ENCODE measurements around the gene MMP15. TPM values are rescaled to one million over a fixed set of nuclear protein-coding genes. Genes with fewer than 3 reads are reported as not detected.

The MMP15 gene
- total RNA-seq, 1 donor from 2014 or later: 15.4 TPM

GRCh38 chr16:58027161-58027915 lies 1.8 kb downstream of the MMP15 start:
- FAIRE-seq: no peak

GRCh38 chr16:58027916-58028455 lies 2.4 kb downstream of the MMP15 start:
- peaks cover 7% of the 10 kb centered on the region for H4K20me1 ChIP-seq (ENCODE audit: insufficient read depth, low read length)
- no peaks in the 10 kb centered on the region for H3K9me3 Mint-ChIP-seq (ENCODE audit: unreplicated experiment)
- no peak overlapping the region for H3K4me2 ChIP-seq (ENCODE audit: low read length)
- H3K4me1 Mint-ChIP-seq (ENCODE audit: low read depth, unreplicated experiment): peaks cover 2% of the 10 kb centered on the region
- TF ChIP-seq CTCF (IDR thresholded peaks at IDR 0.05; ENCODE audit: insufficient read depth, low read depth, low read length) (no peak), EZH2 (IDR thresholded peaks at IDR 0.05; ENCODE audit: insufficient read depth, low read length) (no peak)
- H3K9ac ChIP-seq (ENCODE audit: low read length): no peak overlapping the region
- H2AFZ ChIP-seq (ENCODE audit: low read depth, low read length): no peak overlapping the region
- H3K4me3 Mint-ChIP-seq (ENCODE audit: unreplicated experiment): no peak overlapping the region
- H3K4me1 ChIP-seq (ENCODE audit: insufficient read depth, low read length): peaks cover 19% of the 10 kb centered on the region
- no peak overlapping the region for H3K27ac ChIP-seq (ENCODE audit: low read depth, low read length)
- peaks cover 22% of the 10 kb centered on the region for H3K27me3 ChIP-seq (ENCODE audit: insufficient read depth, low read length)
- H3K27ac Mint-ChIP-seq (ENCODE audit: unreplicated experiment): peak overlapping the region; percentile 26
- H3K36me3 ChIP-seq (ENCODE audit: insufficient read depth, low read length): no peaks in the 10 kb centered on the region
- no peaks in the 10 kb centered on the region for H3K9me3 ChIP-seq (ENCODE audit: insufficient read depth, low read depth, low read length)
- no peaks in the 10 kb centered on the region for H3K36me3 Mint-ChIP-seq (ENCODE audit: low read depth, unreplicated experiment)
- FAIRE-seq (no peak), DNase-seq (ENCODE audit: low read depth) (no peak)
- H3K4me3 ChIP-seq (ENCODE audit: insufficient read depth, low read depth, low read length): no peak overlapping the region
- H3K79me2 ChIP-seq (ENCODE audit: insufficient read depth, low read length): no peaks in the 10 kb centered on the region
- peaks cover 9% of the 10 kb centered on the region for H3K27me3 Mint-ChIP-seq (ENCODE audit: low read depth, unreplicated experiment)

More at GRCh38 chr16:58027161-58027915, 1.8 kb downstream of the MMP15 start:
- Mint-ChIP-seq H3K36me3 (ENCODE audit: low read depth, unreplicated experiment) (no peaks in the 10 kb centered on the region), H3K27ac (ENCODE audit: unreplicated experiment) (no peak overlapping the region), H3K27me3 (ENCODE audit: low read depth, unreplicated experiment) (peaks cover 9% of the 10 kb centered on the region), H3K4me3 (ENCODE audit: unreplicated experiment) (peak overlapping the region; percentile 57), H3K4me1 (ENCODE audit: low read depth, unreplicated experiment) (peaks cover 6% of the 10 kb centered on the region), H3K9me3 (ENCODE audit: unreplicated experiment) (no peaks in the 10 kb centered on the region)
- no peak overlapping the region for H3K9ac ChIP-seq (ENCODE audit: low read length)
- peak; percentile 10 for DNase-seq (ENCODE audit: low read depth)
- H3K4me2 ChIP-seq (ENCODE audit: low read length): peak overlapping the region; percentile 85
- TF ChIP-seq EZH2 (IDR thresholded peaks at IDR 0.05; ENCODE audit: insufficient read depth, low read length) (no peak), CTCF (IDR thresholded peaks at IDR 0.05; ENCODE audit: insufficient read depth, low read depth, low read length) (no peak)
- peaks cover 22% of the 10 kb centered on the region for H3K27me3 ChIP-seq (ENCODE audit: insufficient read depth, low read length)
- H2AFZ ChIP-seq (ENCODE audit: low read depth, low read length): peak overlapping the region; percentile 75
- H3K36me3 ChIP-seq (ENCODE audit: insufficient read depth, low read length): no peaks in the 10 kb centered on the region
- H3K4me3 ChIP-seq (ENCODE audit: insufficient read depth, low read depth, low read length): no peak overlapping the region
- H3K27ac ChIP-seq (ENCODE audit: low read depth, low read length): no peak overlapping the region
- H3K79me2 ChIP-seq (ENCODE audit: insufficient read depth, low read length): no peaks in the 10 kb centered on the region
- H3K4me1 ChIP-seq (ENCODE audit: insufficient read depth, low read length): peaks cover 25% of the 10 kb centered on the region
- H3K9me3 ChIP-seq (ENCODE audit: insufficient read depth, low read depth, low read length): no peaks in the 10 kb centered on the region
- peaks cover 11% of the 10 kb centered on the region for H4K20me1 ChIP-seq (ENCODE audit: insufficient read depth, low read length)

Data from astrocyte (in vitro differentiated cells and primary cell).